ENCODE measurements around the gene ASTN1. TPM values are rescaled to one million over a fixed set of nuclear protein-coding genes. Genes with fewer than 3 reads are reported as not detected.

Gene ASTN1
- total RNA-seq, 1 experiment from 2014 or later, result 0.42 TPM

- no peaks in the 10 kb centered on the region for H3K4me1 ChIP-seq (ENCODE audit: control insufficient read depth in 1 of 2, insufficient read depth in 2 of 2, low read length in 2 of 2)
- ChIA-PET RAD21 (ENCODE audit: low non-redundant PET in 1 of 2, low total read pairs in 2 of 2, uncharacterized antibody in 2 of 2, unreplicated experiment in 2 of 2) (no interaction called here), CTCF (no interaction called here), POLR2A (no interaction called here)
- TF ChIP-seq SP1 (IDR thresholded peaks at IDR 0.05; ENCODE audit: low read depth) (no peak), ZFX (IDR thresholded peaks at IDR 0.05) (no peak), SIN3A (IDR thresholded peaks at IDR 0.05; ENCODE audit: low read depth) (no peak), POLR2AphosphoS5 (IDR thresholded peaks at IDR 0.05; ENCODE audit: low read depth, low read length) (no peak), ELF1 (IDR thresholded peaks at IDR 0.05; ENCODE audit: borderline replicate concordance, low read depth) (no peak), CEBPB (IDR thresholded peaks at IDR 0.05; ENCODE audit: low read depth) (no peak), CBX3 (IDR thresholded peaks at IDR 0.05; ENCODE audit: low read depth) (no peak), RAD21 (IDR thresholded peaks at IDR 0.05; ENCODE audit: low read depth) (no peak), TCF7L2 (IDR thresholded peaks at IDR 0.05; ENCODE audit: borderline replicate concordance, extremely low read depth, insufficient read depth, insufficient read length) (no peak), MAX (IDR thresholded peaks at IDR 0.05) (no peak), POLR2A (IDR thresholded peaks at IDR 0.05; ENCODE audit: borderline replicate concordance, extremely low read depth, insufficient read depth, insufficient read length) (no peak), YY1 (IDR thresholded peaks at IDR 0.05; ENCODE audit: extremely low read depth, insufficient replicate concordance, low read depth, low read length) (no peak)
- TF ChIP-seq, protein P1, sequence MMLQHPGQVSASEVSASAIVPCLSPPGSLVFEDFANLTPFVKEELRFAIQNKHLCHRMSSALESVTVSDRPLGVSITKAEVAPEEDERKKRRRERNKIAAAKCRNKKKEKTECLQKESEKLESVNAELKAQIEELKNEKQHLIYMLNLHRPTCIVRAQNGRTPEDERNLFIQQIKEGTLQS (IDR thresholded peaks at IDR 0.05), result no peak
- peaks cover 23% of the 10 kb centered on the region for H3K27me3 ChIP-seq (ENCODE audit: insufficient read depth, low read length)
- no peak overlapping the region for H3K4me2 ChIP-seq (ENCODE audit: low read length)
- intact Hi-C loops (cut with micrococcal nuclease), result no loop called here
- H3K79me2 ChIP-seq (ENCODE audit: insufficient read depth, low read length), result no peaks in the 10 kb centered on the region
- no TSS peak for BruUV-seq (replicated peaks)
- H3K4me3 ChIP-seq (replicated peaks in 1 of 2; ENCODE audit: low read depth in 1 of 2, low read length in 2 of 2), result no peak overlapping the region
- ATAC-seq (no peak), DNase-seq (ENCODE audit: low read depth, low spot score) (no peak)
- H4K20me1 ChIP-seq (ENCODE audit: insufficient read depth), result no peaks in the 10 kb centered on the region
- H3K9me3 ChIP-seq (ENCODE audit: control insufficient read depth in 1 of 2, insufficient read depth in 1 of 2, low read depth in 1 of 2, low read length in 2 of 2), result no peaks in the 10 kb centered on the region
- no peak overlapping the region for H2AFZ ChIP-seq (ENCODE audit: low read depth, low read length, poor library complexity, severe bottlenecking)
- no peak overlapping the region for H3K27ac ChIP-seq (ENCODE audit: low read depth, low read length)
- no peaks in the 10 kb centered on the region for H3K36me3 ChIP-seq (ENCODE audit: control insufficient read depth in 1 of 2, insufficient read depth in 2 of 2, low read length in 2 of 2)
- no peak overlapping the region for H3K9ac ChIP-seq (ENCODE audit: low read length)
- no peaks in the 10 kb centered on the region for H3K9me2 ChIP-seq (ENCODE audit: insufficient read depth)
Measured at GRCh38 chr1:176826265-176826664, 338.2 kb downstream of the ASTN1 start.

All from HCT116 (cell line).